ACHN (cell line): ENCODE data around the gene ABHD16A.

Experiments
- DNase-seq: peaks from one replicate; pipeline ENCODE4 v3.0.0-alpha.2; 2015
- in situ Hi-C: cut with HindIII; loops from 2 replicates; pipeline ENCODE4 v1.10.0; 2017; ENCODE audit warnings: low sequenced_read_pairs, low pct_ligation_motif_present, low pct_unique_long_range_greater_than_20kb

ABHD16A gene

GRCh38 chr6:31697555-31697954 is 5.6 kb downstream of the ABHD16A start:
- no peak for DNase-seq
- in situ Hi-C loops: no loop called here

- no peak for DNase-seq
- in situ Hi-C loops: no loop called here
Measured at GRCh38 chr6:31693535-31693934, 9.6 kb downstream of the ABHD16A start.

- DNase-seq: no peak
- in situ Hi-C loops: no loop called here
Measured at GRCh38 chr6:31692886-31693285, 10.2 kb downstream of the ABHD16A start.

GRCh38 chr6:31692353-31692752 is 10.8 kb downstream of the ABHD16A start:
- in situ Hi-C loops: no loop called here
- no peak for DNase-seq

- in situ Hi-C loops: no loop called here
- DNase-seq: no peak
Measured at GRCh38 chr6:31691564-31692108, 11.5 kb downstream of the ABHD16A start.

GRCh38 chr6:31691078-31691463 is 12.1 kb downstream of the ABHD16A start:
- no peak for DNase-seq
- in situ Hi-C loops: no loop called here

- in situ Hi-C loops: no loop called here
- DNase-seq: no peak
Measured at GRCh38 chr6:31690231-31691077, 12.7 kb downstream of the ABHD16A start.

- in situ Hi-C loops: no loop called here
Measured at GRCh38 chr6:31689249-31690110, 13.6 kb downstream of the ABHD16A start.

GRCh38 chr6:31687860-31688693 is 15.0 kb downstream of the ABHD16A start:
- no peak for DNase-seq
- in situ Hi-C loops: no loop called here

More at GRCh38 chr6:31689249-31690110, 13.6 kb downstream of the ABHD16A start:
- DNase-seq: no peak

GRCh38 chr6:31687321-31687720 is 15.8 kb downstream of the ABHD16A start:
- no peak for DNase-seq
- in situ Hi-C loops: no loop called here

GRCh38 chr6:31686483-31686882 is 16.6 kb downstream of the ABHD16A start:
- in situ Hi-C loops: no loop called here
- no peak for DNase-seq

- in situ Hi-C loops: no loop called here
- no peak for DNase-seq
Measured at GRCh38 chr6:31683591-31683990, 19.5 kb downstream of the ABHD16A start.

- in situ Hi-C loops: no loop called here
- DNase-seq: peak; percentile 83
Measured at GRCh38 chr6:31681135-31681671, 21.9 kb downstream of the ABHD16A start.

- DNase-seq: peak; percentile 82
- in situ Hi-C loops: no loop called here
Measured at GRCh38 chr6:31680226-31681134, 22.6 kb downstream of the ABHD16A start, which contains the start of gene LY6G5C. LY6G5C (minus strand) TSS chr6:31681067; CDS start chr6:31680373, 694 bp downstream.

GRCh38 chr6:31677955-31678354 is 25.2 kb downstream of the ABHD16A start:
- DNase-seq: no peak
- in situ Hi-C loops: no loop called here

- in situ Hi-C loops: no loop called here
- no peak for DNase-seq
Measured at GRCh38 chr6:31676904-31677303, 26.2 kb downstream of the ABHD16A start.

- DNase-seq: no peak
- in situ Hi-C loops: no loop called here
Measured at GRCh38 chr6:31676322-31676903, 26.7 kb downstream of the ABHD16A start.
